Measurements from ENCODE around the gene GAGE1.
"Not testable (repeated sequence)": the region's sequence is repeated elsewhere in the genome, so short reads cannot be mapped to it uniquely, and the experiment has no call there.

Gene GAGE1

GRCh38 chrX:49598720-49599119 lies at the start of gene GAGE1:
GAGE1 (plus strand) TSS chrX:49599020; CDS start chrX:49600175, 1,155 bp downstream.
- DNase-seq: not testable (repeated sequence)

- DNase-seq: not testable (repeated sequence)
These were observed 47.8 kb upstream of the GAGE1 start, which contains the start of gene GAGE12E for GRCh38 chrX:49550989-49551388. GAGE12E (plus strand) TSS chrX:49551289; CDS start chrX:49552444, 1,155 bp downstream.

- not testable (repeated sequence) for DNase-seq
These were observed 38.3 kb upstream of the GAGE1 start, which contains the start of gene GAGE12F for GRCh38 chrX:49560542-49560941. GAGE12F (plus strand) TSS chrX:49560842; CDS start chrX:49561997, 1,155 bp downstream.

- DNase-seq: not testable (repeated sequence)
These were observed 30.1 kb upstream of the GAGE1 start for GRCh38 chrX:49568728-49569127.

GRCh38 chrX:49569152-49569551 lies 29.7 kb upstream of the GAGE1 start:
- DNase-seq: not testable (repeated sequence)

- DNase-seq: not testable (repeated sequence)
These were observed 28.7 kb upstream of the GAGE1 start, which contains the start of gene GAGE12G for GRCh38 chrX:49570100-49570499. GAGE12G (plus strand) TSS chrX:49570400; CDS start chrX:49571555, 1,155 bp downstream.

- not testable (repeated sequence) for DNase-seq
These were observed 19.2 kb upstream of the GAGE1 start, which contains the start of gene GAGE12H for GRCh38 chrX:49579649-49580048. GAGE12H (plus strand) TSS chrX:49579949; CDS start chrX:49581104, 1,155 bp downstream.

- DNase-seq: not testable (repeated sequence)
These were observed 9.6 kb upstream of the GAGE1 start, which contains the start of gene GAGE2A for GRCh38 chrX:49589196-49589595. GAGE2A (plus strand) TSS chrX:49589496; CDS start chrX:49590651, 1,155 bp downstream.

GRCh38 chrX:49589769-49590478 lies 8.9 kb upstream of the GAGE1 start:
- DNase-seq: not testable (repeated sequence)

GRCh38 chrX:49590488-49590887 lies 8.3 kb upstream of the GAGE1 start:
- DNase-seq: not testable (repeated sequence)

- DNase-seq: no peak
These were observed 12.0 kb downstream of the GAGE1 start for GRCh38 chrX:49610718-49611310.

GRCh38 chrX:49618574-49618973 lies 19.8 kb downstream of the GAGE1 start:
- no peak for DNase-seq

GRCh38 chrX:49627086-49627777 lies 28.4 kb downstream of the GAGE1 start:
- peak in 1 of 2 experiments; percentile 8 for DNase-seq

- DNase-seq: no peak
These were observed 46.3 kb downstream of the GAGE1 start for GRCh38 chrX:49644991-49645637.

GRCh38 chrX:49656533-49656932 lies 57.7 kb downstream of the GAGE1 start:
- no peak for DNase-seq
